WERI-Rb-1 (cell line): ENCODE results near the gene CDC26.

ENCODE experiments used
- DNase-seq: peaks from one replicate; pipeline ENCODE4 v3.0.0-alpha.2; 2020
- H3K27ac ChIP-seq: fragments of 250-450 bp; sonication (Bioruptor Pico); 2 replicates; pipeline ENCODE4 v1.5.1; 2020; ENCODE audit warnings: mild to moderate bottlenecking, moderate library complexity
- H3K27me3 ChIP-seq: fragments of 250-450 bp; sonication (Bioruptor Pico); 2 replicates; pipeline ENCODE4 v1.5.1; 2021; ENCODE audit warnings: mild to moderate bottlenecking, low read depth, moderate library complexity; ENCODE audit not compliant: insufficient read depth, severe bottlenecking
- H3K36me3 ChIP-seq: fragments of 250-450 bp; sonication (Bioruptor Pico); 2 replicates; pipeline ENCODE4 v1.5.1; 2020; ENCODE audit warnings: mild to moderate bottlenecking, moderate library complexity
- H3K4me3 ChIP-seq: 2 replicates; pipeline ENCODE4 v1.5.1; 2011; ENCODE audit warnings: low read depth, mild to moderate bottlenecking, control low read depth, low read length
- H3K9me3 ChIP-seq: fragments of 250-450 bp; sonication (Bioruptor Pico); 2 replicates; pipeline ENCODE4 v1.5.1; 2021; ENCODE audit warnings: mild to moderate bottlenecking, moderate library complexity; ENCODE audit not compliant: severe bottlenecking
- CTCF ChIP-seq: IDR thresholded peaks from 2 replicates; pipeline ENCODE4 v1.5.1; 2011; ENCODE audit warnings: low read depth, mild to moderate bottlenecking, control low read depth, inconsistent platforms, low read length

The CDC26 gene

GRCh38 chr9:113275157-113276131 is at the start of gene CDC26, which contains the start of gene PRPF4:
TSS of gene CDC26 (minus strand) at chr9:113275572. CDS start at chr9:113272507, 3,065 bp downstream.
TSS of gene PRPF4 (plus strand) at chr9:113275658. CDS start at chr9:113275744, 86 bp downstream.
- H3K36me3 ChIP-seq = peaks cover 68% of the 10 kb centered on the region
- H3K4me3 ChIP-seq = peak within 1 kb of the TSS; percentile 72
- H3K9me3 ChIP-seq = no peaks in the 10 kb centered on the region
- DNase-seq = peak; percentile 99
- TF ChIP-seq CTCF = no peak
- H3K27me3 ChIP-seq = no peaks in the 10 kb centered on the region
- peak within 1 kb of the TSS; percentile 91 for H3K27ac ChIP-seq

- no peaks in the 10 kb centered on the region for H3K9me3 ChIP-seq
- no peak overlapping the region for H3K27ac ChIP-seq
- H3K27me3 ChIP-seq = no peaks in the 10 kb centered on the region
- no peaks in the 10 kb centered on the region for H3K36me3 ChIP-seq
- DNase-seq = no peak
- no peak for TF ChIP-seq CTCF
- H3K4me3 ChIP-seq = no peak overlapping the region
These were observed 47.3 kb upstream of the CDC26 start for GRCh38 chr9:113322671-113323070.

DNA sequence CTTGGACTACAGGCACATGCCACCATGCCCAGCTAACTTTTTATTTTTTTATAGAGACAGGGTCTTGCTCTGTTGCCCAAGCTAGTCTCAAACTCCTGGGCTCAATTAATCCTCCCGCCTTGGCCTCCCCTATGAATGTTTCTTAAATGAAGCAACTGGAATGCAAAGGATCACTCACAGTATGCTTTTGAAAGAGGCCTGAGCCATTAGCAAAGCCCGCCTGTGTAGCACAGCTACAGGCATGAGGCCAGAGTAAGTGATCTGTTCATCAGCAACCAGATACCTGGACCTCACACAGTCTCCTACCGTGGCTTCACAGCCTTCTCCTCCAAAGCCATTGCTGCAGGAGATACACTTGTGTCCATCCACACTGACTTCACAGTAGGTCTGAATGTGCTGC is 44.7 kb upstream of the CDC26 start:
- Histone ChIP-seq H3K36me3 (no peaks in the 10 kb centered on the region), H3K4me3 (no peak overlapping the region), H3K27ac (no peak overlapping the region), H3K9me3 (no peaks in the 10 kb centered on the region), H3K27me3 (no peaks in the 10 kb centered on the region)
- no peak for TF ChIP-seq CTCF
- no peak for DNase-seq

DNA sequence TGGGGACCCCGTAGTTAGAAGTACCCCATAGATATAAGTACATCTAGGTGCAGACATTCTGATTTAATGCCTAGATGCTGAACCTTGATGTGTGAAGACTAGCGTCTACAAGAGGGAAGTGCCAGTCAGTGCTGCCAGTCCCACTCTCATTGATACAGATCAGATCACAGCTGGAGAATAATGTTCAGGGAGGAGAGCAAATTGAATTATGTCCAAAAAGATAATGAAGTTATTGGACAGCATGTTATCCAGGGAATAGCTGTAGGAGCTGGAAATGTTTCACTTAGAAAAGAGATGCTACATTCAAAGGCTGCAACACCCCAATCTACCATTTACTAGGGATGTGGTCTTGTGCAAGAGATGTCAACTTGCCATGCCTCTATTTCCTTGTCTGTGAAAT is 43.7 kb upstream of the CDC26 start:
- Histone ChIP-seq H3K4me3 (no peak overlapping the region), H3K27ac (no peak overlapping the region), H3K36me3 (no peaks in the 10 kb centered on the region), H3K27me3 (no peaks in the 10 kb centered on the region), H3K9me3 (no peaks in the 10 kb centered on the region)
- no peak for DNase-seq
- TF ChIP-seq CTCF = no peak

GRCh38 chr9:113317777-113318176 is 42.4 kb upstream of the CDC26 start:
- H3K9me3 ChIP-seq = no peaks in the 10 kb centered on the region
- DNase-seq = no peak
- H3K27ac ChIP-seq = no peak overlapping the region
- H3K27me3 ChIP-seq = no peaks in the 10 kb centered on the region
- no peak for TF ChIP-seq CTCF
- H3K4me3 ChIP-seq = no peak overlapping the region
- H3K36me3 ChIP-seq = no peaks in the 10 kb centered on the region
